ENCODE results near the gene CYB5D1.

The CYB5D1 gene

DNA sequence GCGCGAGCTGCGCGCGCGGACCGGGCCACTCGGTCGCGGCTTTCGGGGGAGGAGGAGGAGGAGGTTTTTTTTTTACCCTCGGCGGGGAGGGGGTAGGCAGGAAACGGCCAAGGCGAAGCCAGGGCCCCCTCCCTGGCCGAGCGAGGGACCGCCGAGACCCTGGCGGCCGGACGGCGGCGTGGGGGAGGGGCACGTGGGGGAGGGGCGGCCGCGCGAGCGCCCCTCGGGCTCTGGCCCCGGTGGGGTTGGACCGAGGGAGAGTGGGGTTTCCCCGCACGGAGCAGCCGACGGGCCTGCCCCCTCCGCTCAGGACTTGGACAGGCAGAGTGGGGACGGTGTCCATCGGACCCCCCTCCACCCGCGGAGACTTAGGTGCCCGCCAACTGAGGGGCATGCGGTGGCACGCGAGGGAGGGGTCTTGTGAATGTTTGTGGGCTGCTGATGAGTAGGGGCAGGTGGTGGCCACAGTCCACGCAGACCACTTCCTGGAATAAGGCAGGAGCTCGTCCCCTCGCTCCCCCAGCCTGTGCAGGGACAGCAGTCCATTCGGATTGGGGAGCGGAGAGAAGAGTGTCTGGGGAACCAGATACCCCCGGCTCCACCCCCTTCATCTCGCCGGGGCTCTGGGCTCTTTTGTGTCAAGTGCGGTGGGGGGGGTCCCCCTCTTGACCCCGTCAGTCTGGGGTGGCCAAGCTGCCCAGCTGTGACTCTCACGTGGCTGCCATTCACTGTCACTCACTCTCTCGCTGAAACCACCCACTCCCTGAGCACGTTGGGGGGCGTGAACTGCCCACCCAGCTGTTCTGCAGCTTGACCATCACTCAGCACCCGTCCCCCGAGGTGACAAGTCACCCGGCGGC, 27.8 kb downstream of the CYB5D1 start:
- in situ Hi-C loops (cut with MboI; ENCODE audit: low sequenced_read_pairs) = no loop called here

DNA sequence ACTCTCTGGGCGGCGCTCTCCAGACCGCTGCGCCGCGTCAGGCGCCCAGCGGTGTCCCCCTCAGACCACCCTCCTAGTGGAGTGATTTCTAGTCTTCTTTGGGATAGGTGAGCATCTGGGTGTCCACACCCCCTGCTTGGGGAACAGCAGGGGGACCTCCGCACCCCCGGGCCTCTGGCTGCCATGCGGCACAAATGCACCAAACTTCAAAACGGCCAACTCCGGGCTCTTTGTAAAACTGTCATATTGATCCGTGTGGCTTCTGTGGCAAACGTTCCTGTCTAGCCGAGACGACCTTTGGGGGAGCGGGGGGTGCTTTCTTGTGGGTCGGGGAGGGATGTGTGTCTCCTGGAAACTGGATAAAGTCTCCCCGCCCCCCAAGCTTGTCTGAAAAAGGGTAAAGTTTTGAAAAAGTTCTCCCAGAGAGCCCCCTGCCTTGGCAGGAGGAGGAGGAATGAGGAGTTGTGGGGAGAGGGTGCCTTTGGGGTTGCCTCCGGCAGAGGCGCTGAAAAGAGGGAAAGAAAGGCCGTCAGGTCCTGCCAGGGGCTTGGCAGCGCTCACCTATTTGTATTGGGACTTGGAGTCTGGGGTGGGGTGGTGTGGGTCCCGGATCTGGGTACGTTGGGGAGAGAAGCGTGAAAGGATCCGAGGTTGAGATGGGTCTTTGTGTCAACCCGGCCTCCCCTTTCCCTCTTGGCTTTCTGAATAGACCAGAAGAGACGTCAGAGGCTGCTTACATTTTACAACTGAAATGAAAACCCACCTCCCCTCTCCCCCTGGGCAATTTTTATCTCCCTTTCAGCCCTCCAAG, 28.6 kb downstream of the CYB5D1 start:
- in situ Hi-C loops (cut with MboI; ENCODE audit: low sequenced_read_pairs) = no loop called here

DNA sequence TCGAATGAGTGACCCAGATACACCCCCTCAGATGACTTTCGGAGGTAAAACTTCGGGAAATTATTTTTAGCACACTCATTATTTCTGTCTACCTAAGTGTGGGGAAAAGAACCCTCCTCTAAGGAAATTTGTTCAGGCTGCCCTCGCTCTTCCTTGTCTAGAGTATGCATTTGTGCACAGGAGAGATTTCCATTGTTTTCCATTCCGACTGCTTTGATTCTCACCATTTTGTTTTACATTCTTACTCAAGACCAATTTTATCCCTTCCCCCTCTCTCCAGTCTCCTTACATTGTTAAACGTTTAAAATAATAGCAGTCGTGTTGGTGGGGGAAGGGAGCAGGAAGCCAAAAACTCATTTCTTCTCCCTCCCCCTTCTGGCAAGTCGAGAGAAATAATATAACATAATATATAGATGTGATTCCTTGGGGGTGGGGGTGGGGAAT, 29.3 kb downstream of the CYB5D1 start:
- in situ Hi-C loops (cut with MboI; ENCODE audit: low sequenced_read_pairs) = no loop called here

- in situ Hi-C loops (cut with MboI; ENCODE audit: low sequenced_read_pairs) = no loop called here
Measured at GRCh38 chr17:7887482-7888183, 29.8 kb downstream of the CYB5D1 start.

GRCh38 chr17:7888184-7888920, 30.5 kb downstream of the CYB5D1 start, which contains the start of gene CHD3:
CHD3 (plus strand) TSS chr17:7888789; CDS start chr17:7889001, 212 bp downstream.
- in situ Hi-C loops (cut with MboI; ENCODE audit: low sequenced_read_pairs) = no loop called here

GRCh38 chr17:7889166-7889955, 31.6 kb downstream of the CYB5D1 start:
- in situ Hi-C loops (cut with MboI; ENCODE audit: low sequenced_read_pairs) = no loop called here

GRCh38 chr17:7893187-7893880, 35.5 kb downstream of the CYB5D1 start:
- in situ Hi-C loops (cut with MboI; ENCODE audit: low sequenced_read_pairs) = no loop called here

DNA sequence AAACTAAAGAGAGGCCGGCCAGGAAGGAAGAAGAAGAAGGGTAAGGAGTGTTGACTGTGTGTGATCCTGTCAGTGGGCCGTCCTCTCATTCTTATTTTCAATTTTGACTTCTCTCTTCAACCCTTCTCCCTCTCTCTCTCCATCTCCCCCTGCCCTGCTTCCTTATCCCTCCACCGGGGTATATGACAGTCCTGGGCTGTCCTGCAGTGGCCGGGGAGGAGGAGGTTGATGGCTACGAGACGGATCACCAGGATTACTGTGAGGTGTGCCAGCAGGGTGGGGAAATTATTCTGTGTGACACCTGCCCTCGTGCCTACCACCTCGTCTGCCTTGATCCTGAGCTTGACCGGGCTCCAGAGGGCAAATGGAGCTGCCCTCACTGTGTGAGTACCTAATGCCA, 36.4 kb downstream of the CYB5D1 start:
- in situ Hi-C loops (cut with MboI; ENCODE audit: low sequenced_read_pairs) = no loop called here

DNA sequence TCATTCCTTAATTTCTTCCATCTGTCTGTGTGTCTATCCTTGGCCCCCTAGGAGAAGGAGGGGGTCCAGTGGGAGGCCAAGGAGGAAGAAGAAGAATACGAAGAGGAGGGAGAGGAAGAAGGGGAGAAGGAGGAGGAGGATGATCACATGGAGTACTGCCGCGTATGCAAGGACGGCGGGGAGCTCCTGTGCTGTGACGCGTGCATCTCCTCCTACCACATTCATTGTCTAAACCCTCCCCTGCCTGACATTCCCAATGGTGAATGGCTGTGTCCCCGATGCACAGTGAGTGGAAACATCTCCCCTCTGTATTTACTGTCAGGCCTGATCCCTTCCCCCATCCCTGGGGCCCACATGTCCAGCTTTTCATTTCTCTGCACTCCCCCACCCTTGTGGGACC, 37.1 kb downstream of the CYB5D1 start:
- in situ Hi-C loops (cut with MboI; ENCODE audit: low sequenced_read_pairs) = no loop called here

GRCh38 chr17:7897090-7897489, 39.3 kb downstream of the CYB5D1 start:
- in situ Hi-C loops (cut with MboI; ENCODE audit: low sequenced_read_pairs) = no loop called here

DNA sequence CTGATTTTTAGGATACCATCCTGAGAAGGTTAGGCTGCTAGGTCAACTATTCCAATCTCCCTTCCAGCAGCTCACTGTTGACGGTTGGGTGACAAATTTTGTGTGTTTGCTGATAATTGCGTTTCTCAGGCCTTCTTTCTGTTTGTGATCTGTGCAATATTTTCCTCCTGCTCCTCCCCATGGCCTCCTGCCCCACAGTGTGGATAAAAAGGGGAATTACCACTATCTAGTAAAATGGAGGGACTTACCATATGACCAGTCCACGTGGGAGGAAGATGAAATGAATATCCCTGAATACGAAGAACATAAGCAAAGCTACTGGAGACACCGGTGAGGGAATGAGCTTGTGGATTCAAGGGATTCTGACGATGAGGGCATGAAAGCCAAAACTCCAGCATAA, 40.0 kb downstream of the CYB5D1 start:
- in situ Hi-C loops (cut with MboI; ENCODE audit: low sequenced_read_pairs) = no loop called here

GRCh38 chr17:7903154-7904103, 45.6 kb downstream of the CYB5D1 start:
- in situ Hi-C loops (cut with MboI; ENCODE audit: low sequenced_read_pairs) = no loop called here

- in situ Hi-C loops (cut with MboI; ENCODE audit: low sequenced_read_pairs) = no loop called here
Measured at GRCh38 chr17:7909089-7909488, 51.3 kb downstream of the CYB5D1 start.

- in situ Hi-C loops (cut with MboI; ENCODE audit: low sequenced_read_pairs) = no loop called here
Measured at GRCh38 chr17:7910281-7910680, 52.5 kb downstream of the CYB5D1 start.

DNA sequence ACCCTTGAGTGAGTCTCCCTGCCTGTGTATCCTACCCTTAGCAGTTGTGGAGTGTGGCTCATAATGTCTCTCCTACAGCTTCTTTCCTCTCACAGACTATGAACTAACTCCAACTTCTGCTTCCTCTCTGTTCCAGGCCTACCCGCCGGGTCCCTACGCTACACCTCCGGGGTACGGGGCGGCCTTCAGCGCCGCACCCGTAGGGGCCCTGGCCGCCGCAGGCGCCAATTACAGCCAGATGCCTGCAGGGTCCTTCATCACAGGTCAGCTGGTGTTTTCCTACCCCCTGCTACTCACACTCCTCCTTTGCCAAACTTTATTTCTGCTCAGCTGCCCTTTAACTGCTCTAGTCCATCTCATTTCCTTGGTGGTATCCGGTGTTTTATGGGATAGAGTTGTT, 52.9 kb downstream of the CYB5D1 start:
- in situ Hi-C loops (cut with MboI; ENCODE audit: low sequenced_read_pairs) = no loop called here

GRCh38 chr17:7911116-7911515, 53.3 kb downstream of the CYB5D1 start:
- in situ Hi-C loops (cut with MboI; ENCODE audit: low sequenced_read_pairs) = no loop called here

Measured in hTERT RPE-1 (cell line).